ENCODE measurements around the gene SPATA13.

Gene SPATA13

DNA sequence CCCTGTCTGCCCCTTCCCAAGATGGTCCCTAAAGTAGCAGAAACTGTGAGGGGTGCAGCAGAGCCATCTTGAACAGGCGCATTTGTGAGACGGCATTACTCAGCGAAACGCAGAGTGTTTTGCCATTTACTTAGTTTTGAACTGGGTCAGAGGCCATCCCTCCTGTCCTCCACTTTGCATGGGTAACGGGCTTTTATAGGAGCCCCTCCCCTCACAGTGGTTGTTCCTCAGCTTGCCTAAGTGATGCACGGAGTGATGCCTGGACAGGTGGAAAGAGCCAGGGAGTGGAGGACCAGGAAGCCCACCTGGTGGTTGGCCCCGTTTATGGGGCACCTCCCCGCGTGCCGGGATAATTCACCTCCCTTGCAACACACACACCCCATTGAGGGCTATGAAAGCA, 80.8 kb downstream of the SPATA13 start:
- peak; percentile 84 for TF ChIP-seq ZIC2 (tag by site-specific recombination; IDR thresholded peaks at IDR 0.05)
- 0 out of 2 replicates have a peak, but pooled peaks have one; percentile 32 for TF ChIP-seq WT1 (tag by site-specific recombination; IDR thresholded peaks at IDR 0.05)
- TF ChIP-seq, protein P1, sequence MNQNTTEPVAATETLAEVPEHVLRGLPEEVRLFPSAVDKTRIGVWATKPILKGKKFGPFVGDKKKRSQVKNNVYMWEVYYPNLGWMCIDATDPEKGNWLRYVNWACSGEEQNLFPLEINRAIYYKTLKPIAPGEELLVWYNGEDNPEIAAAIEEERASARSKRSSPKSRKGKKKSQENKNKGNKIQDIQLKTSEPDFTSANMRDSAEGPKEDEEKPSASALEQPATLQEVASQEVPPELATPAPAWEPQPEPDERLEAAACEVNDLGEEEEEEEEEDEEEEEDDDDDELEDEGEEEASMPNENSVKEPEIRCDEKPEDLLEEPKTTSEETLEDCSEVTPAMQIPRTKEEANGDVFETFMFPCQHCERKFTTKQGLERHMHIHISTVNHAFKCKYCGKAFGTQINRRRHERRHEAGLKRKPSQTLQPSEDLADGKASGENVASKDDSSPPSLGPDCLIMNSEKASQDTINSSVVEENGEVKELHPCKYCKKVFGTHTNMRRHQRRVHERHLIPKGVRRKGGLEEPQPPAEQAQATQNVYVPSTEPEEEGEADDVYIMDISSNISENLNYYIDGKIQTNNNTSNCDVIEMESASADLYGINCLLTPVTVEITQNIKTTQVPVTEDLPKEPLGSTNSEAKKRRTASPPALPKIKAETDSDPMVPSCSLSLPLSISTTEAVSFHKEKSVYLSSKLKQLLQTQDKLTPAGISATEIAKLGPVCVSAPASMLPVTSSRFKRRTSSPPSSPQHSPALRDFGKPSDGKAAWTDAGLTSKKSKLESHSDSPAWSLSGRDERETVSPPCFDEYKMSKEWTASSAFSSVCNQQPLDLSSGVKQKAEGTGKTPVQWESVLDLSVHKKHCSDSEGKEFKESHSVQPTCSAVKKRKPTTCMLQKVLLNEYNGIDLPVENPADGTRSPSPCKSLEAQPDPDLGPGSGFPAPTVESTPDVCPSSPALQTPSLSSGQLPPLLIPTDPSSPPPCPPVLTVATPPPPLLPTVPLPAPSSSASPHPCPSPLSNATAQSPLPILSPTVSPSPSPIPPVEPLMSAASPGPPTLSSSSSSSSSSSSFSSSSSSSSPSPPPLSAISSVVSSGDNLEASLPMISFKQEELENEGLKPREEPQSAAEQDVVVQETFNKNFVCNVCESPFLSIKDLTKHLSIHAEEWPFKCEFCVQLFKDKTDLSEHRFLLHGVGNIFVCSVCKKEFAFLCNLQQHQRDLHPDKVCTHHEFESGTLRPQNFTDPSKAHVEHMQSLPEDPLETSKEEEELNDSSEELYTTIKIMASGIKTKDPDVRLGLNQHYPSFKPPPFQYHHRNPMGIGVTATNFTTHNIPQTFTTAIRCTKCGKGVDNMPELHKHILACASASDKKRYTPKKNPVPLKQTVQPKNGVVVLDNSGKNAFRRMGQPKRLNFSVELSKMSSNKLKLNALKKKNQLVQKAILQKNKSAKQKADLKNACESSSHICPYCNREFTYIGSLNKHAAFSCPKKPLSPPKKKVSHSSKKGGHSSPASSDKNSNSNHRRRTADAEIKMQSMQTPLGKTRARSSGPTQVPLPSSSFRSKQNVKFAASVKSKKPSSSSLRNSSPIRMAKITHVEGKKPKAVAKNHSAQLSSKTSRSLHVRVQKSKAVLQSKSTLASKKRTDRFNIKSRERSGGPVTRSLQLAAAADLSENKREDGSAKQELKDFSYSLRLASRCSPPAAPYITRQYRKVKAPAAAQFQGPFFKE (tag by site-specific recombination; IDR thresholded peaks at IDR 0.05; ENCODE audit: borderline replicate concordance): no peak
- Histone ChIP-seq H3K36me3 (ENCODE audit: control insufficient read depth in 2 of 2, insufficient read depth in 1 of 2, low read length in 2 of 2) (no peaks in the 10 kb centered on the region), H3K4me3 (ENCODE audit: low read depth, low read length) (no peak overlapping the region), H3K4me1 (ENCODE audit: control insufficient read depth, insufficient read depth, low read length) (no peaks in the 10 kb centered on the region), H3K9me3 (ENCODE audit: control insufficient read depth, insufficient read depth, low read depth, low read length) (no peaks in the 10 kb centered on the region), H3K27ac (ENCODE audit: extremely low read depth, low read depth, low read length) (no peak overlapping the region)
- ChIA-PET CTCF (no interaction called here), POLR2A (no interaction called here)

DNA sequence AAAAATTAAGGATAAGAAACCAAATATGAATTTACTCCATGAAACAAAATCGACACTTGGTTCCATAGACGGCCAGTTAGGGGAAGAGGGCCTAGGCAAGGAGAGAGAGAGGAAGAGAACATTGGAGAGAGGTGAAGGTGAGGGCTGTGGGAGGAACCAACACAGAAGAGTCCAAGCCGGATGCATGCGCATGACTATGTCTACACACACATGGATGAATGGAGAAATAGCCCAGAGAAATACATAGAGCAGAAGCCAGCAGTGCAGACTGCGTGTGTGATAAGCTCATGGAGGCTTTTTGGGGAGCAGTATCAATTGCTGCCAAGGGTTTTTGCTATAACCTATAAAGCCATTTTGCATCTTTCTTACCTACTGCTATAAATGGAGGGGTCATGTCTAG, 81.6 kb downstream of the SPATA13 start:
- ChIA-PET CTCF (no interaction called here), POLR2A (no interaction called here)
- Histone ChIP-seq H3K9me3 (ENCODE audit: control insufficient read depth, insufficient read depth, low read depth, low read length) (no peaks in the 10 kb centered on the region), H3K4me3 (ENCODE audit: low read depth, low read length) (no peak overlapping the region), H3K27ac (ENCODE audit: extremely low read depth, low read depth, low read length) (no peak overlapping the region), H3K4me1 (ENCODE audit: control insufficient read depth, insufficient read depth, low read length) (no peaks in the 10 kb centered on the region), H3K36me3 (ENCODE audit: control insufficient read depth in 2 of 2, insufficient read depth in 1 of 2, low read length in 2 of 2) (no peaks in the 10 kb centered on the region)
- TF ChIP-seq, protein P1 (tag by site-specific recombination; IDR thresholded peaks at IDR 0.05; ENCODE audit: borderline replicate concordance): no peak
- TF ChIP-seq REPIN1 (tag by site-specific recombination; IDR thresholded peaks at IDR 0.05; ENCODE audit: low read depth): no peak
- TF ChIP-seq, protein P2, sequence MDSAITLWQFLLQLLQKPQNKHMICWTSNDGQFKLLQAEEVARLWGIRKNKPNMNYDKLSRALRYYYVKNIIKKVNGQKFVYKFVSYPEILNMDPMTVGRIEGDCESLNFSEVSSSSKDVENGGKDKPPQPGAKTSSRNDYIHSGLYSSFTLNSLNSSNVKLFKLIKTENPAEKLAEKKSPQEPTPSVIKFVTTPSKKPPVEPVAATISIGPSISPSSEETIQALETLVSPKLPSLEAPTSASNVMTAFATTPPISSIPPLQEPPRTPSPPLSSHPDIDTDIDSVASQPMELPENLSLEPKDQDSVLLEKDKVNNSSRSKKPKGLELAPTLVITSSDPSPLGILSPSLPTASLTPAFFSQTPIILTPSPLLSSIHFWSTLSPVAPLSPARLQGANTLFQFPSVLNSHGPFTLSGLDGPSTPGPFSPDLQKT (IDR thresholded peaks at IDR 0.05; ENCODE audit: borderline replicate concordance, low read depth, low read length): no peak
- TF ChIP-seq GLI4 (tag by site-specific recombination; IDR thresholded peaks at IDR 0.05): no peak
- TF ChIP-seq, protein P3, sequence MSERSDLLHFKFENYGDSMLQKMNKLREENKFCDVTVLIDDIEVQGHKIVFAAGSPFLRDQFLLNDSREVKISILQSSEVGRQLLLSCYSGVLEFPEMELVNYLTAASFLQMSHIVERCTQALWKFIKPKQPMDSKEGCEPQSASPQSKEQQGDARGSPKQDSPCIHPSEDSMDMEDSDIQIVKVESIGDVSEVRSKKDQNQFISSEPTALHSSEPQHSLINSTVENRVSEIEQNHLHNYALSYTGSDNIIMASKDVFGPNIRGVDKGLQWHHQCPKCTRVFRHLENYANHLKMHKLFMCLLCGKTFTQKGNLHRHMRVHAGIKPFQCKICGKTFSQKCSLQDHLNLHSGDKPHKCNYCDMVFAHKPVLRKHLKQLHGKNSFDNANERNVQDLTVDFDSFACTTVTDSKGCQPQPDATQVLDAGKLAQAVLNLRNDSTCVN (tag by site-specific recombination; optimal IDR thresholded peaks at IDR 0.05): no peak
- TF ChIP-seq, protein P4, sequence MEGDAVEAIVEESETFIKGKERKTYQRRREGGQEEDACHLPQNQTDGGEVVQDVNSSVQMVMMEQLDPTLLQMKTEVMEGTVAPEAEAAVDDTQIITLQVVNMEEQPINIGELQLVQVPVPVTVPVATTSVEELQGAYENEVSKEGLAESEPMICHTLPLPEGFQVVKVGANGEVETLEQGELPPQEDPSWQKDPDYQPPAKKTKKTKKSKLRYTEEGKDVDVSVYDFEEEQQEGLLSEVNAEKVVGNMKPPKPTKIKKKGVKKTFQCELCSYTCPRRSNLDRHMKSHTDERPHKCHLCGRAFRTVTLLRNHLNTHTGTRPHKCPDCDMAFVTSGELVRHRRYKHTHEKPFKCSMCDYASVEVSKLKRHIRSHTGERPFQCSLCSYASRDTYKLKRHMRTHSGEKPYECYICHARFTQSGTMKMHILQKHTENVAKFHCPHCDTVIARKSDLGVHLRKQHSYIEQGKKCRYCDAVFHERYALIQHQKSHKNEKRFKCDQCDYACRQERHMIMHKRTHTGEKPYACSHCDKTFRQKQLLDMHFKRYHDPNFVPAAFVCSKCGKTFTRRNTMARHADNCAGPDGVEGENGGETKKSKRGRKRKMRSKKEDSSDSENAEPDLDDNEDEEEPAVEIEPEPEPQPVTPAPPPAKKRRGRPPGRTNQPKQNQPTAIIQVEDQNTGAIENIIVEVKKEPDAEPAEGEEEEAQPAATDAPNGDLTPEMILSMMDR (tag by site-specific recombination; IDR thresholded peaks at IDR 0.05): no peak
- TF ChIP-seq ZNF24 (tag by site-specific recombination; IDR thresholded peaks at IDR 0.05): no peak
- TF ChIP-seq ZNF664 (tag by site-specific recombination; IDR thresholded peaks at IDR 0.05): no peak
- TF ChIP-seq SP2 (tag by site-specific recombination; IDR thresholded peaks at IDR 0.05): no peak
- TF ChIP-seq ZNF211 (tag by site-specific recombination; IDR thresholded peaks at IDR 0.05; ENCODE audit: low read depth): no peak
- TF ChIP-seq ZXDB (tag by site-specific recombination; IDR thresholded peaks at IDR 0.05): no peak
- no peak for TF ChIP-seq ZIC2 (tag by site-specific recombination; IDR thresholded peaks at IDR 0.05)
- no peak for TF ChIP-seq ZNF16 (tag by site-specific recombination; IDR thresholded peaks at IDR 0.05; ENCODE audit: low read depth)
- no peak for TF ChIP-seq YY1 (tag by site-specific recombination; IDR thresholded peaks at IDR 0.05)
- no peak for TF ChIP-seq BCL11A (tag by site-specific recombination; IDR thresholded peaks at IDR 0.05; ENCODE audit: low read depth)
- TF ChIP-seq ZNF473 (tag by site-specific recombination; IDR thresholded peaks at IDR 0.05): no peak
- TF ChIP-seq, protein P5, sequence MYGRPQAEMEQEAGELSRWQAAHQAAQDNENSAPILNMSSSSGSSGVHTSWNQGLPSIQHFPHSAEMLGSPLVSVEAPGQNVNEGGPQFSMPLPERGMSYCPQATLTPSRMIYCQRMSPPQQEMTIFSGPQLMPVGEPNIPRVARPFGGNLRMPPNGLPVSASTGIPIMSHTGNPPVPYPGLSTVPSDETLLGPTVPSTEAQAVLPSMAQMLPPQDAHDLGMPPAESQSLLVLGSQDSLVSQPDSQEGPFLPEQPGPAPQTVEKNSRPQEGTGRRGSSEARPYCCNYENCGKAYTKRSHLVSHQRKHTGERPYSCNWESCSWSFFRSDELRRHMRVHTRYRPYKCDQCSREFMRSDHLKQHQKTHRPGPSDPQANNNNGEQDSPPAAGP (tag by site-specific recombination; IDR thresholded peaks at IDR 0.05): no peak

All from HEK293 (cell line).